Loucy (cell line): Measurements from ENCODE around the gene SDK2.

Experiments used
- H2AFZ ChIP-seq: fragments of 200-600 bp; sonication (generic); 2 replicates; pipeline ENCODE4 v1.6.0; 2016; ENCODE audit warnings: antibody characterized with exemption, mild to moderate bottlenecking, low read length, moderate library complexity
- H3F3A ChIP-seq: fragments of 200-600 bp; 2 replicates; pipeline ENCODE4 v1.6.0; 2016; ENCODE audit warnings: antibody characterized with exemption, low read depth, mild to moderate bottlenecking
- H3K27me3 ChIP-seq: fragments of 200-600 bp; sonication (generic); 2 replicates; pipeline ENCODE4 v1.6.1; 2014; ENCODE audit warnings: low read length, mild to moderate bottlenecking; ENCODE audit not compliant: insufficient read depth, poor library complexity, severe bottlenecking
- H3K36me3 ChIP-seq: fragments of 200-600 bp; sonication (generic); 2 replicates; pipeline ENCODE4 v1.6.1; 2016; ENCODE audit warnings: low read length; ENCODE audit not compliant: insufficient read depth
- H3K4me1 ChIP-seq: fragments of 200-600 bp; sonication (generic); 2 replicates; pipeline ENCODE4 v1.5.1; 2014; ENCODE audit warnings: low read length, mild to moderate bottlenecking; ENCODE audit not compliant: insufficient read depth, poor library complexity, severe bottlenecking
- H3K4me2 ChIP-seq: fragments of 200-600 bp; sonication (generic); 2 replicates; pipeline ENCODE4 v1.6.0; 2014; ENCODE audit warnings: antibody characterized with exemption, low read length, low read depth, mild to moderate bottlenecking; ENCODE audit not compliant: poor library complexity, severe bottlenecking
- H3K4me3 ChIP-seq: fragments of 200-600 bp; sonication (generic); 2 replicates; pipeline ENCODE4 v1.5.1; 2014; ENCODE audit warnings: low read length, mild to moderate bottlenecking, mixed read lengths; ENCODE audit not compliant: poor library complexity, severe bottlenecking
- H3K79me2 ChIP-seq: fragments of 200-600 bp; sonication (generic); 2 replicates; pipeline ENCODE4 v1.6.1; 2014; ENCODE audit warnings: low read length; ENCODE audit not compliant: insufficient read depth
- H3K9ac ChIP-seq: fragments of 200-600 bp; sonication (generic); 2 replicates; pipeline ENCODE4 v1.6.0; 2014; ENCODE audit warnings: mild to moderate bottlenecking, low read depth, low read length, moderate library complexity; ENCODE audit not compliant: poor library complexity, severe bottlenecking
- H3K9me2 ChIP-seq: fragments of 200-600 bp; sonication (generic); replicated peaks from 2 replicates; pipeline ENCODE4 v1.6.1; 2016; ENCODE audit warnings: low read depth, low read length, mixed read lengths
- H3K9me3 ChIP-seq: fragments of 200-600 bp; sonication (generic); 2 replicates; pipeline ENCODE4 v1.6.1; 2014; ENCODE audit warnings: mild to moderate bottlenecking, antibody characterized with exemption, low read length, low read depth; ENCODE audit not compliant: insufficient read depth
- H4K20me1 ChIP-seq: fragments of 200-600 bp; sonication (generic); 2 replicates; pipeline ENCODE4 v1.6.0; 2014; ENCODE audit warnings: antibody characterized with exemption, low read length, mild to moderate bottlenecking; ENCODE audit not compliant: insufficient read depth, poor library complexity, severe bottlenecking
- EZH2phosphoT487 ChIP-seq: fragments of 200-600 bp; IDR thresholded peaks from 2 replicates; pipeline ENCODE4 v1.6.1; 2018; ENCODE audit warnings: antibody characterized with exemption, mild to moderate bottlenecking, moderate library complexity, borderline replicate concordance
- TF ChIP-seq, protein P1 (sequence below): fragments of 200-600 bp; sonication (generic); conservative IDR thresholded peaks from 2 replicates; pipeline ENCODE4 v1.5.1; 2014; ENCODE audit warnings: mild to moderate bottlenecking, antibody characterized with exemption, low read length

The SDK2 gene

DNA sequence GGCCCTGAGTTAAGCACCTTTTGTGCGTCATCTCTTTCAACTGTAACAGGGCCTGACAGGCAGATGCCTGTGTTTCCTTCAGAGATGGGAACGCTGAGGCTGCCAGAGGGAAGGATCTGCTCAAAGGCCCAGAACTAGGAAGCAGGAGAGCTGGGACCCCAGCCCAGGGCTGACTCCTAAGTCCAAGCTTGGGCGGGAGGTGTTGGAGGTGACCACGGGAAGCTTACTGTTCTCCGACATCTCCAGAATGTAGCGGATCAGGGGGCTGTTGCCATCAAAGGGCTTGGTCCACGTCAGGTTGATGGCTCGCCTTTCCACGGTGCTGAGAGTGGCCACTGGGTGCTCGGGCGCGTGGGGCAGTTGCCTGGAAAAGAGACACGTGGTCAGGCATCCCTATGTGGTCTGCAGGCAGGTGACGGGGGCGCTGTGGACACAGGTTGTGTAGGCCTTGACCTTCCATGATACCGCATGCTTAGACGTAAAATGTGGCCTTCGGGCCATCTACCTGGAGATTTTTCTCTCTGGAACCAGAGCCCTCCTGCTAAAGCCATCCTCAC, 221.0 kb downstream of the SDK2 start:
- Histone ChIP-seq H3F3A (no peaks in the 10 kb centered on the region), H3K4me2 (no peak overlapping the region), H4K20me1 (no peaks in the 10 kb centered on the region), H3K4me3 (no peak overlapping the region), H2AFZ (no peak overlapping the region), H3K36me3 (peaks cover 42% of the 10 kb centered on the region; the same call in 1 of the 2 replicates), H3K79me2 (no peaks in the 10 kb centered on the region), H3K4me1 (no peaks in the 10 kb centered on the region), H3K9me3 (no peaks in the 10 kb centered on the region), H3K9me2 (no peaks in the 10 kb centered on the region), H3K27me3 (no peaks in the 10 kb centered on the region), H3K9ac (no peak overlapping the region)
- TF ChIP-seq EZH2phosphoT487: no peak
- TF ChIP-seq, protein P1, sequence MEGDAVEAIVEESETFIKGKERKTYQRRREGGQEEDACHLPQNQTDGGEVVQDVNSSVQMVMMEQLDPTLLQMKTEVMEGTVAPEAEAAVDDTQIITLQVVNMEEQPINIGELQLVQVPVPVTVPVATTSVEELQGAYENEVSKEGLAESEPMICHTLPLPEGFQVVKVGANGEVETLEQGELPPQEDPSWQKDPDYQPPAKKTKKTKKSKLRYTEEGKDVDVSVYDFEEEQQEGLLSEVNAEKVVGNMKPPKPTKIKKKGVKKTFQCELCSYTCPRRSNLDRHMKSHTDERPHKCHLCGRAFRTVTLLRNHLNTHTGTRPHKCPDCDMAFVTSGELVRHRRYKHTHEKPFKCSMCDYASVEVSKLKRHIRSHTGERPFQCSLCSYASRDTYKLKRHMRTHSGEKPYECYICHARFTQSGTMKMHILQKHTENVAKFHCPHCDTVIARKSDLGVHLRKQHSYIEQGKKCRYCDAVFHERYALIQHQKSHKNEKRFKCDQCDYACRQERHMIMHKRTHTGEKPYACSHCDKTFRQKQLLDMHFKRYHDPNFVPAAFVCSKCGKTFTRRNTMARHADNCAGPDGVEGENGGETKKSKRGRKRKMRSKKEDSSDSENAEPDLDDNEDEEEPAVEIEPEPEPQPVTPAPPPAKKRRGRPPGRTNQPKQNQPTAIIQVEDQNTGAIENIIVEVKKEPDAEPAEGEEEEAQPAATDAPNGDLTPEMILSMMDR: no peak

DNA sequence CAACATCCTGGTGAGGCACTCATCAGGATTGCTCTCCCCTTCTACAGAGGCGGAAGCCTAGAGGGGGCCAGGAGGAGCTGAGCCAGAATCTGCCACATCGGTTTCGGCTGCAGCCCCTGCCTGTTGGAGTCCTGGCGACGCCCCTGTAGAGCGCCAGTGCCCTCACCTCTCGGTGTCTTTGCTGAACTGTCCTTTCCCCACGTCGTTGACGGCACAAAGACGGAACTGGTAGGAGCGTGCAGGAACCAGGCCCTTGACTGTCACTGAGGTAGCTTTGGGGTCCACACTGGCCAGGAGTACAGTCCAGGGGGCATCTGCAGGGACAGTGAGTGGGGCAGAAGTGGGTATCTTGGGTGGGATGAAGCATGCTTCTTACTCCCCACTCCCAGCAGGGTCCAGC, 222.1 kb downstream of the SDK2 start:
- Histone ChIP-seq H3K4me3 (no peak overlapping the region), H4K20me1 (no peaks in the 10 kb centered on the region), H3K9ac (no peak overlapping the region), H3K9me2 (no peaks in the 10 kb centered on the region), H2AFZ (no peak overlapping the region), H3K4me1 (no peaks in the 10 kb centered on the region), H3K9me3 (no peaks in the 10 kb centered on the region), H3K36me3 (peaks cover 46% of the 10 kb centered on the region; the same call in 1 of the 2 replicates), H3K27me3 (no peaks in the 10 kb centered on the region), H3F3A (no peaks in the 10 kb centered on the region), H3K79me2 (no peaks in the 10 kb centered on the region), H3K4me2 (no peak overlapping the region)
- no peak for TF ChIP-seq EZH2phosphoT487
- TF ChIP-seq, protein P1: no peak

DNA sequence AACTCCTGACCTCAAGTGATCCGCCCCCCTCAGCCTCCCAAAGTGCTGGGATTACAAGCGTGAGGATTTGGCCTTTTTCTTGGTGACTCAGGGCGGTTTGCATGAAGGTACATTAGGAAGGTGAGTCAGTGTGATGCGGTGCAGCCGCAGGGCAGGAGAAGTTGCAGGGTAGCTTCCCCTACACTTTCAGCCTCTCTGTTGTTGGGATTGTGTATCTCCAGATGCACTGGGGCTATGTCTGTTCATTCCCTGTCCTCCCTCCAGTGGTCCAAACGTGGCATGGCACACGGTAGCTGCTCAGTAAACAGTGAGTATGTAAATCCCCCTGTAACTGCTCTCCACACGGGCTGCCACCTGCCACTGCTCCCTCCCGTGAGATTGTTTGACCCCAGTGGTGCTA, 223.3 kb downstream of the SDK2 start:
- Histone ChIP-seq H3F3A (no peaks in the 10 kb centered on the region), H3K27me3 (no peaks in the 10 kb centered on the region), H3K4me3 (no peak overlapping the region), H3K4me2 (no peak overlapping the region), H2AFZ (no peak overlapping the region), H3K79me2 (no peaks in the 10 kb centered on the region), H3K9ac (no peak overlapping the region), H3K9me3 (no peaks in the 10 kb centered on the region), H4K20me1 (no peaks in the 10 kb centered on the region), H3K4me1 (no peaks in the 10 kb centered on the region), H3K9me2 (no peaks in the 10 kb centered on the region), H3K36me3 (peaks cover 47% of the 10 kb centered on the region; the same call in 1 of the 2 replicates)
- TF ChIP-seq, protein P1: no peak
- TF ChIP-seq EZH2phosphoT487: no peak
